HCT116 (cell line): Measurements from ENCODE around the gene IRS1. TPM values are rescaled to one million over a fixed set of nuclear protein-coding genes. Genes with fewer than 3 reads are reported as not detected.
A peak's percentile ranks its signal among the peaks of the same experiment; 100 is the strongest.

Experiments
- ATAC-seq: fragments of 200-7000 bp; cut with Tn5 transposase; 2 replicates; pipeline ENCODE4 v1.9.1; 2020; ENCODE audit warnings: mild to moderate bottlenecking, moderate library complexity
- BruUV-seq: library from RNA; stranded (reverse); fragments of 400-500 nt; replicated peaks from 2 replicates; lab custom pipeline; 2021; lab: Mats Ljungman, UMichigan
- CTCF ChIA-PET: fragments of 300-600 bp; sonication (Branson Sonifier 250); formaldehyde crosslinking; loops from one replicate; lab custom pipeline; 2021; ENCODE audit warnings: antibody characterized with exemption; lab: Charles Lee
- POLR2A ChIA-PET: fragments of 300-600, 350-600 bp; sonication (Branson Sonifier 250); formaldehyde crosslinking; loops from one replicate; lab custom pipeline; 2021; ENCODE audit warnings: antibody characterized with exemption; lab: Charles Lee
- RAD21 ChIA-PET, 2 experiments: fragments of 300-600 bp; sonication (Branson Sonifier 250); formaldehyde crosslinking; loops; one replicate each; lab custom pipeline; 2023; ENCODE audit warnings: low total read pairs in 2 of 2; ENCODE audit not compliant: uncharacterized antibody in 2 of 2, unreplicated experiment in 2 of 2, low non-redundant PET in 1 of 2; lab: Charles Lee
- DNase-seq: peaks from one replicate; pipeline ENCODE4 v3.0.0-alpha.2; 2010; ENCODE audit warnings: low read depth, low spot score
- H2AFZ ChIP-seq: fragments of 200-600 bp; shearing (Covaris generic), sonication (generic); 2 replicates; pipeline ENCODE4 v1.6.1; 2017; ENCODE audit warnings: low read depth, mixed run types, mixed read lengths, antibody characterized with exemption, low read length; ENCODE audit not compliant: poor library complexity, severe bottlenecking
- H3K27ac ChIP-seq: 2 replicates; pipeline ENCODE4 v1.5.1; 2012; ENCODE audit warnings: low read depth, low read length
- H3K27me3 ChIP-seq: fragments of 200-600 bp; sonication (generic); 2 replicates; pipeline ENCODE4 v1.6.1; 2016; ENCODE audit warnings: mixed run types, low read length, mixed read lengths; ENCODE audit not compliant: insufficient read depth
- H3K36me3 ChIP-seq, 2 experiments: fragments of 200-500 bp in 1 of 2; fragments of 200-600 bp in 1 of 2; sonication (Bioruptor generic) in 1 of 2; sonication (generic) in 1 of 2; 2 replicates each; pipeline versions ENCODE4 v1.5.1 to v1.6.1; 2014 to 2016; ENCODE audit warnings: low read length in 2 of 2, inconsistent platforms in 1 of 2, mixed read lengths in 1 of 2, mixed run types in 1 of 2; ENCODE audit not compliant: insufficient read depth in 2 of 2, control insufficient read depth in 1 of 2
- H3K4me1 ChIP-seq, 2 experiments: fragments of 200-600 bp in 1 of 2; sonication (generic) in 1 of 2; 2 replicates each; pipeline versions ENCODE4 v1.5.1 to v1.6.1; 2012 to 2017; ENCODE audit warnings: low read length in 2 of 2, inconsistent platforms in 1 of 2, mild to moderate bottlenecking in 1 of 2, mixed read lengths in 1 of 2, mixed run types in 1 of 2, moderate library complexity in 1 of 2; ENCODE audit not compliant: insufficient read depth in 2 of 2, control insufficient read depth in 1 of 2
- H3K4me2 ChIP-seq: fragments of 200-600 bp; sonication (generic); 2 replicates; pipeline ENCODE4 v1.6.1; 2017; ENCODE audit warnings: mixed run types, low read length, mixed read lengths
- H3K4me3 ChIP-seq, 2 experiments: fragments of 200-600 bp in 1 of 2; sonication (generic) in 1 of 2; replicated peaks in 1 of 2; 2 replicates each; pipeline ENCODE4 v1.5.1; 2011 to 2016; ENCODE audit warnings: low read length in 2 of 2, control low read depth in 1 of 2, low read depth in 1 of 2, mild to moderate bottlenecking in 1 of 2, mixed read lengths in 1 of 2, mixed run types in 1 of 2
- H3K79me2 ChIP-seq: fragments of 200-600 bp; sonication (generic); 2 replicates; pipeline ENCODE4 v1.6.1; 2017; ENCODE audit warnings: mild to moderate bottlenecking, mixed run types, low read length, moderate library complexity, mixed read lengths; ENCODE audit not compliant: insufficient read depth
- H3K9ac ChIP-seq: fragments of 200-600 bp; sonication (generic); 2 replicates; pipeline ENCODE4 v1.6.1; 2016; ENCODE audit warnings: low read length, mixed read lengths
- H3K9me2 ChIP-seq: fragments of 200-600 bp; sonication (generic), shearing (Covaris generic); 2 replicates; pipeline ENCODE4 v1.6.1; 2017; ENCODE audit warnings: mixed run types, mild to moderate bottlenecking, moderate library complexity; ENCODE audit not compliant: insufficient read depth
- H3K9me3 ChIP-seq, 2 experiments: fragments of 200-500 bp in 1 of 2; fragments of 200-600 bp in 1 of 2; sonication (Bioruptor generic) in 1 of 2; sonication (generic) in 1 of 2; 2 replicates each; pipeline ENCODE4 v1.6.1; 2014 to 2017; ENCODE audit warnings: low read length in 2 of 2, mixed read lengths in 2 of 2, inconsistent platforms in 1 of 2, low read depth in 1 of 2, mild to moderate bottlenecking in 1 of 2, mixed run types in 1 of 2, moderate library complexity in 1 of 2; ENCODE audit not compliant: control insufficient read depth in 1 of 2, insufficient read depth in 1 of 2
- H4K20me1 ChIP-seq: fragments of 200-600 bp; sonication (generic), shearing (Covaris generic); 2 replicates; pipeline ENCODE4 v1.6.1; 2017; ENCODE audit warnings: mixed run types, mild to moderate bottlenecking, moderate library complexity; ENCODE audit not compliant: insufficient read depth
- CEBPB ChIP-seq: IDR thresholded peaks from 2 replicates; pipeline ENCODE4 v1.6.1; 2012; ENCODE audit warnings: low read depth
- CTCF ChIP-seq, 3 experiments: fragments of 200-600 bp in 1 of 3; sonication (generic) in 1 of 3; IDR thresholded peaks in 2 of 3; conservative IDR thresholded peaks in 1 of 3; 2 replicates each; pipeline ENCODE4 v1.5.1; 2012 to 2017; ENCODE audit warnings: low read depth in 2 of 3, low read length in 2 of 3, antibody characterized with exemption in 1 of 3, borderline replicate concordance in 1 of 3, control low read depth in 1 of 3, mild to moderate bottlenecking in 1 of 3, mixed read lengths in 1 of 3, mixed run types in 1 of 3, moderate library complexity in 1 of 3; ENCODE audit not compliant: insufficient read depth in 1 of 3
- POLR2AphosphoS5 ChIP-seq: IDR thresholded peaks from 2 replicates; pipeline ENCODE4 v1.6.1; 2011; ENCODE audit warnings: mild to moderate bottlenecking, low read depth, low read length, moderate library complexity
- SP1 ChIP-seq: IDR thresholded peaks from 2 replicates; pipeline ENCODE4 v1.6.1; 2012; ENCODE audit warnings: low read depth
- SRF ChIP-seq: IDR thresholded peaks from 2 replicates; pipeline ENCODE4 v1.6.1; 2012; ENCODE audit warnings: low read depth
- YY1 ChIP-seq: IDR thresholded peaks from 2 replicates; pipeline ENCODE4 v1.6.1; 2011; ENCODE audit warnings: low read length, low read depth, moderate library complexity, mild to moderate bottlenecking; ENCODE audit not compliant: insufficient replicate concordance; ENCODE audit errors: extremely low read depth
- ZFX ChIP-seq: fragments of 450-650 bp; IDR thresholded peaks from 2 replicates; pipeline ENCODE4 v1.6.1; 2017
- intact Hi-C: fragments of 100-400 bp; cut with micrococcal nuclease; formaldehyde crosslinking; loops from 2 replicates; pipeline ENCODE4 v1.10.0; 2022
- total RNA-seq: library from RNA; stranded (reverse); gene quantifications from one replicate; pipeline ENCODE4 v1.2.1, GENCODE V29; 2021; ENCODE audit not compliant: unreplicated experiment

IRS1 gene
- total RNA-seq, 1 experiment from 2014 or later = 88.8 TPM

GRCh38 chr2:226694586-226695284, 104.9 kb downstream of the IRS1 start:
- Histone ChIP-seq H3K27me3 (no peaks in the 10 kb centered on the region), H3K9me3 (no peaks in the 10 kb centered on the region), H4K20me1 (no peaks in the 10 kb centered on the region), H3K9me2 (no peaks in the 10 kb centered on the region), H3K4me3 (no peak overlapping the region), H3K4me2 (peak overlapping the region; percentile 11; the same call in 1 of the 2 replicates), H2AFZ (peak overlapping the region; percentile 79), H3K36me3 (no peaks in the 10 kb centered on the region), H3K4me1 (peaks cover 39 to 41% of the 10 kb centered on the region in 2 experiments), H3K79me2 (no peaks in the 10 kb centered on the region), H3K9ac (no peak overlapping the region), H3K27ac (peak overlapping the region; percentile 62)
- ChIA-PET RAD21 (no interaction called here), CTCF (no interaction called here), POLR2A (no interaction called here)
- no peak for TF ChIP-seq SRF
- TF ChIP-seq POLR2AphosphoS5 = no peak
- TF ChIP-seq YY1 = no peak
- no peak for TF ChIP-seq ZFX
- 0 out of 2 replicates have a peak, but pooled peaks have one; percentile 6 for TF ChIP-seq CEBPB
- no peak for TF ChIP-seq SP1
- TF ChIP-seq CTCF (IDR thresholded peaks at IDR 0.05 in 2 of 3, conservative IDR thresholded peaks at IDR 0.05 in 1 of 3; ENCODE audit: borderline replicate concordance in 1 of 3, insufficient read depth in 1 of 3, low read depth in 2 of 3, low read length in 2 of 3) = no peak
- ATAC-seq (no peak), DNase-seq (no peak)
- no TSS peak for BruUV-seq
- intact Hi-C loops = no loop called here
